ENCODE measurements around the gene FNDC11. TPM values are rescaled to one million over a fixed set of nuclear protein-coding genes. Genes with fewer than 3 reads are reported as not detected.

FNDC11 gene
- total and polyA plus RNA-seq, 8 donors, result 0.06 to 0.35 (median 0.17) TPM; not detected in 2

- no peak for FAIRE-seq
- 1% methylated on average over 32 to 68 of the region's 68 CpGs for WGBS, 2 donors
- peak overlapping the region; percentile 90 to 99 (median 99) for H3K27ac ChIP-seq
- H3K27me3 ChIP-seq, result no peaks in the 10 kb centered on the region
- H3K4me1 ChIP-seq, result peaks cover 6 to 8% (median 7%) of the 10 kb centered on the region in 3 donors
- H3K36me3 ChIP-seq, result no peaks in the 10 kb centered on the region
- no peak for TF ChIP-seq CTCF (IDR thresholded peaks at IDR 0.05)
- intact Hi-C loops (cut with DNase I), result no loop called here
- DNase-seq, result peak; percentile 82 to 96 (median 87)
- H3K4me3 ChIP-seq, result peak overlapping the region; percentile 70 to 91 (median 84)
- no peaks in the 10 kb centered on the region for H3K9me3 ChIP-seq
- peak; percentile 71 to 81 (median 79) for ATAC-seq
Observed at GRCh38 chr20:63520934-63521601, 32.9 kb upstream of the FNDC11 start.

GRCh38 chr20:63521602-63522001 lies 32.4 kb upstream of the FNDC11 start:
- peaks cover 6 to 8% (median 7%) of the 10 kb centered on the region in 3 donors for H3K4me1 ChIP-seq
- FAIRE-seq, result no peak

GRCh38 chr20:63522091-63522868 lies 31.7 kb upstream of the FNDC11 start:
- Histone ChIP-seq H3K27ac (no peak overlapping the region), H3K4me3 (peak overlapping the region in 3 of 4 donors; percentile 84 to 91 (median 85)), H3K9me3 (no peaks in the 10 kb centered on the region), H3K27me3 (no peaks in the 10 kb centered on the region), H3K4me1 (peaks cover 6 to 8% (median 7%) of the 10 kb centered on the region in 3 donors), H3K36me3 (no peaks in the 10 kb centered on the region)
- 65 to 68% methylated on average over 13 of the region's 13 CpGs for WGBS, 2 donors
- TF ChIP-seq CTCF (IDR thresholded peaks at IDR 0.05), result no peak
- DNase-seq (peak in 2 of 6 donors; percentile 40 to 81), ATAC-seq (no peak), FAIRE-seq (no peak)
- intact Hi-C loops (cut with DNase I), result no loop called here

More at GRCh38 chr20:63521602-63522001, 32.4 kb upstream of the FNDC11 start:
- Histone ChIP-seq H3K4me3 (peak overlapping the region; percentile 70 to 91 (median 84)), H3K27me3 (no peaks in the 10 kb centered on the region), H3K9me3 (no peaks in the 10 kb centered on the region), H3K27ac (peak overlapping the region in 2 of 4 donors; percentile 90 to 99), H3K36me3 (no peaks in the 10 kb centered on the region)
- intact Hi-C loops (cut with DNase I), result no loop called here
- TF ChIP-seq CTCF (IDR thresholded peaks at IDR 0.05), result no peak
- DNase-seq (peak in 4 of 6 donors; percentile 43 to 86 (median 56)), ATAC-seq (no peak)
- WGBS, 2 donors, result 30 to 42% methylated on average over 23 of the region's 23 CpGs

- no peaks in the 10 kb centered on the region for H3K9me3 ChIP-seq
- intact Hi-C loops (cut with DNase I), result no loop called here
- no peak overlapping the region for H3K4me3 ChIP-seq
- H3K27me3 ChIP-seq, result no peaks in the 10 kb centered on the region
- no peak for FAIRE-seq
- H3K27ac ChIP-seq, result no peak overlapping the region
- no peaks in the 10 kb centered on the region for H3K36me3 ChIP-seq
- TF ChIP-seq CTCF (IDR thresholded peaks at IDR 0.05), result no peak
- DNase-seq, result peak in 2 of 6 donors; percentile 55 to 83
- 98% methylated on average over 10 to 11 of the region's 11 CpGs for WGBS, 2 donors
- no peak for ATAC-seq
- peaks cover 6 to 8% (median 7%) of the 10 kb centered on the region in 3 donors for H3K4me1 ChIP-seq
Observed at GRCh38 chr20:63522981-63523611, 30.9 kb upstream of the FNDC11 start.
